ENCODE measurements around the gene PAK5. TPM values are rescaled to one million over a fixed set of nuclear protein-coding genes. Genes with fewer than 3 reads are reported as not detected.

PAK5 gene
- total and polyA plus RNA-seq, 9 of the 15 experiments (the other 6 are each of a cell fraction or from before 2014, with no cell fraction given), result not detected

DNA sequence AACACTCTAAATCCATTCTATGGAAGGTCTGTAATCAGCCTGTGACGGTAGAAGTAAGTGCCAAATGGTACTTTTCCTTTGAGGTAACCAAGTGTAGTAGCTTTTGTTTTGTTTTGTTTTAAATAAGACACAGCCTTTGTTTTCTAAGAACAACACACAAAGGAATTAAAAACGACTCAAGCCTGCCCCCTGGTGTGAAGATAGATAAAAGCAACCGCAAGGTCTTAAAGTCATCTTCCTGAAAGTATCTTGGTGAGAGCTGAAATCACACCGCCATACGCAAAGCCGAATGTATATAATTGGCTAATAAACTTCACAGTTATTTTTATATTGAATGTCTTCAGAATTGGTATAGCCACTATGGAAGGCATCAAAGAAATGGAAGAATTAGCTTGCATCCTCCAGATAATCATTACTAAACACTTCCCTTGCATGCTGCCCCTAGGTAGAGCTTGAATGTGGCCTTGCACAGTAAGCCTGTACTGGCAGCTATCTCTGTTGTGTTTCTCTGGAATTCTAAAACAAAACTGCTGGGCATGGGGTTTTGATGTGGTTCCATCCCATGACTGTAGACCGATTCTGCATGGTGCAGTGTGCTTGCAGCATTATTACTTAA is 228.9 kb downstream of the PAK5 start (continued):
- TF ChIP-seq REST (IDR thresholded peaks at IDR 0.05; ENCODE audit: borderline replicate concordance) (peak; percentile 37; the same call in 1 of the 2 replicates), REST (CRISPR knock-in tag; IDR thresholded peaks at IDR 0.05; ENCODE audit: low read depth) (no peak), MTA2 (IDR thresholded peaks at IDR 0.05; ENCODE audit: low read depth) (no peak), MXI1 (IDR thresholded peaks at IDR 0.05; ENCODE audit: low read depth, low read length) (no peak), SAP30 (IDR thresholded peaks at IDR 0.05; ENCODE audit: borderline replicate concordance, insufficient read depth, low read depth, low read length, poor library complexity, severe bottlenecking) (no peak), HCFC1 (IDR thresholded peaks at IDR 0.05; ENCODE audit: low read depth, low read length) (no peak), SMC3 (conservative IDR thresholded peaks at IDR 0.05; ENCODE audit: insufficient read depth, low read depth, low read length) (0 out of 2 replicates have a peak, but pooled peaks have one; percentile 21), PKNOX1 (IDR thresholded peaks at IDR 0.05) (no peak), NR1H2 (CRISPR knock-in tag; IDR thresholded peaks at IDR 0.05) (no peak)
- TF ChIP-seq, protein P1, sequence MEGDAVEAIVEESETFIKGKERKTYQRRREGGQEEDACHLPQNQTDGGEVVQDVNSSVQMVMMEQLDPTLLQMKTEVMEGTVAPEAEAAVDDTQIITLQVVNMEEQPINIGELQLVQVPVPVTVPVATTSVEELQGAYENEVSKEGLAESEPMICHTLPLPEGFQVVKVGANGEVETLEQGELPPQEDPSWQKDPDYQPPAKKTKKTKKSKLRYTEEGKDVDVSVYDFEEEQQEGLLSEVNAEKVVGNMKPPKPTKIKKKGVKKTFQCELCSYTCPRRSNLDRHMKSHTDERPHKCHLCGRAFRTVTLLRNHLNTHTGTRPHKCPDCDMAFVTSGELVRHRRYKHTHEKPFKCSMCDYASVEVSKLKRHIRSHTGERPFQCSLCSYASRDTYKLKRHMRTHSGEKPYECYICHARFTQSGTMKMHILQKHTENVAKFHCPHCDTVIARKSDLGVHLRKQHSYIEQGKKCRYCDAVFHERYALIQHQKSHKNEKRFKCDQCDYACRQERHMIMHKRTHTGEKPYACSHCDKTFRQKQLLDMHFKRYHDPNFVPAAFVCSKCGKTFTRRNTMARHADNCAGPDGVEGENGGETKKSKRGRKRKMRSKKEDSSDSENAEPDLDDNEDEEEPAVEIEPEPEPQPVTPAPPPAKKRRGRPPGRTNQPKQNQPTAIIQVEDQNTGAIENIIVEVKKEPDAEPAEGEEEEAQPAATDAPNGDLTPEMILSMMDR (IDR thresholded peaks at IDR 0.05 in 2 of 3, conservative IDR thresholded peaks at IDR 0.05 in 1 of 3; ENCODE audit: insufficient read depth in 2 of 3, low read depth in 1 of 3, low read length in 3 of 3), result peak; percentile 26 to 48 (median 41); a peak in 4 of 6 replicates
- TF ChIP-seq, protein P2, sequence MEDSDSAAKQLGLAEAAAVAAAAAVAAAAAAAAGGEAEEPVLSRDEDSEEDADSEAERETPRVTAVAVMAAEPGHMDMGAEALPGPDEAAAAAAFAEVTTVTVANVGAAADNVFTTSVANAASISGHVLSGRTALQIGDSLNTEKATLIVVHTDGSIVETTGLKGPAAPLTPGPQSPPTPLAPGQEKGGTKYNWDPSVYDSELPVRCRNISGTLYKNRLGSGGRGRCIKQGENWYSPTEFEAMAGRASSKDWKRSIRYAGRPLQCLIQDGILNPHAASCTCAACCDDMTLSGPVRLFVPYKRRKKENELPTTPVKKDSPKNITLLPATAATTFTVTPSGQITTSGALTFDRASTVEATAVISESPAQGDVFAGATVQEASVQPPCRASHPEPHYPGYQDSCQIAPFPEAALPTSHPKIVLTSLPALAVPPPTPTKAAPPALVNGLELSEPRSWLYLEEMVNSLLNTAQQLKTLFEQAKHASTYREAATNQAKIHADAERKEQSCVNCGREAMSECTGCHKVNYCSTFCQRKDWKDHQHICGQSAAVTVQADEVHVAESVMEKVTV (CRISPR knock-in tag; IDR thresholded peaks at IDR 0.05), result 0 out of 2 replicates have a peak, but pooled peaks have one; percentile 7
- TF ChIP-seq, protein P3, sequence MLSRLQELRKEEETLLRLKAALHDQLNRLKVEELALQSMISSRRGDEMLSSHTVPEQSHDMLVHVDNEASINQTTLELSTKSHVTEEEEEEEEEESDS (CRISPR knock-in tag; IDR thresholded peaks at IDR 0.05), result no peak
